Type B pancreatic cell (in vitro differentiated cells): ENCODE measurements around the gene PACSIN2. TPM values are rescaled to one million over a fixed set of nuclear protein-coding genes. Genes with fewer than 3 reads are reported as not detected.

Experiments
- DNase-seq: peaks from one replicate; pipeline ENCODE4 v3.0.0; 2021; ENCODE audit warnings: mixed read lengths; ENCODE audit not compliant: unreplicated experiment; ENCODE audit errors: extremely low spot score
- H3K27ac Mint-ChIP-seq: 2 replicates; pipeline ENCODE4 v1.8.0; 2021; ENCODE audit warnings: mild to moderate bottlenecking, mixed read lengths
- H3K27me3 Mint-ChIP-seq: 2 replicates; pipeline ENCODE4 v1.8.0; 2021; ENCODE audit warnings: mixed read lengths
- H3K36me3 Mint-ChIP-seq: 2 replicates; pipeline ENCODE4 v1.8.0; 2021; ENCODE audit warnings: mixed read lengths
- H3K4me1 Mint-ChIP-seq: one replicate; pipeline ENCODE4 v1.8.0; 2021; ENCODE audit warnings: mixed read lengths; ENCODE audit not compliant: unreplicated experiment
- H3K4me3 Mint-ChIP-seq: 2 replicates; pipeline ENCODE4 v1.8.0; 2021; ENCODE audit warnings: mild to moderate bottlenecking, mixed read lengths
- H3K9me3 Mint-ChIP-seq: 2 replicates; pipeline ENCODE4 v1.8.0; 2021; ENCODE audit warnings: mixed read lengths
- total RNA-seq: library from RNA; stranded (reverse); gene quantifications from 2 replicates; pipeline ENCODE4 v1.2.1, GENCODE V29; 2021; ENCODE audit warnings: low replicate concordance
- TF ChIP-seq, protein P1 (sequence below): fragments of 200-600 bp; sonication (generic); conservative IDR thresholded peaks from 2 replicates; pipeline ENCODE4 v1.5.0; 2021; ENCODE audit warnings: antibody characterized with exemption, mild to moderate bottlenecking

Gene PACSIN2
- total RNA-seq, 1 donor from 2014 or later, result 53.4 TPM

DNA sequence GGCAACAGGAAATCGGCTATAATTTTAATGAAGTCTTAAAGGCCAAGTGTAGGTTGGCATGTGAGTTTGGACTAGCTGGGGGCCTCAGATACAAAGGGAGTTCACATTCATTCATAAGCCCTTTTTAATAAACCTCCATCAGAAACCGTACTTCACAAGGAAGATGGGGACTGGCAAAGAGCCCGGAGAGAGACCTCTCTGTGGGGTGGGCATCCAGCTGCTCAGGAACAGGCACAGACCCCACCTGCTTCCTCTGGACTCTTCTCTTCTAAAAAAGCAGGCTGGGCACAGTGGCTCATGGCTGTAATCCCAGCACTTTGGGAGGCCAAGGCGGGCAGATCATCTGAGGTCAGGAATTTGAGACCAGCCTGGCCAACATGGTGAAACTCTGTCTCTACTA lies 154.0 kb downstream of the PACSIN2 start:
- Mint-ChIP-seq H3K4me1 (peaks cover 15% of the 10 kb centered on the region), H3K4me3 (no peak overlapping the region), H3K9me3 (peaks cover 3% of the 10 kb centered on the region), H3K27ac (no peak overlapping the region), H3K36me3 (peaks cover 8% of the 10 kb centered on the region), H3K27me3 (no peaks in the 10 kb centered on the region)
- no peak for DNase-seq
- TF ChIP-seq, protein P1, sequence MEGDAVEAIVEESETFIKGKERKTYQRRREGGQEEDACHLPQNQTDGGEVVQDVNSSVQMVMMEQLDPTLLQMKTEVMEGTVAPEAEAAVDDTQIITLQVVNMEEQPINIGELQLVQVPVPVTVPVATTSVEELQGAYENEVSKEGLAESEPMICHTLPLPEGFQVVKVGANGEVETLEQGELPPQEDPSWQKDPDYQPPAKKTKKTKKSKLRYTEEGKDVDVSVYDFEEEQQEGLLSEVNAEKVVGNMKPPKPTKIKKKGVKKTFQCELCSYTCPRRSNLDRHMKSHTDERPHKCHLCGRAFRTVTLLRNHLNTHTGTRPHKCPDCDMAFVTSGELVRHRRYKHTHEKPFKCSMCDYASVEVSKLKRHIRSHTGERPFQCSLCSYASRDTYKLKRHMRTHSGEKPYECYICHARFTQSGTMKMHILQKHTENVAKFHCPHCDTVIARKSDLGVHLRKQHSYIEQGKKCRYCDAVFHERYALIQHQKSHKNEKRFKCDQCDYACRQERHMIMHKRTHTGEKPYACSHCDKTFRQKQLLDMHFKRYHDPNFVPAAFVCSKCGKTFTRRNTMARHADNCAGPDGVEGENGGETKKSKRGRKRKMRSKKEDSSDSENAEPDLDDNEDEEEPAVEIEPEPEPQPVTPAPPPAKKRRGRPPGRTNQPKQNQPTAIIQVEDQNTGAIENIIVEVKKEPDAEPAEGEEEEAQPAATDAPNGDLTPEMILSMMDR, result no peak

DNA sequence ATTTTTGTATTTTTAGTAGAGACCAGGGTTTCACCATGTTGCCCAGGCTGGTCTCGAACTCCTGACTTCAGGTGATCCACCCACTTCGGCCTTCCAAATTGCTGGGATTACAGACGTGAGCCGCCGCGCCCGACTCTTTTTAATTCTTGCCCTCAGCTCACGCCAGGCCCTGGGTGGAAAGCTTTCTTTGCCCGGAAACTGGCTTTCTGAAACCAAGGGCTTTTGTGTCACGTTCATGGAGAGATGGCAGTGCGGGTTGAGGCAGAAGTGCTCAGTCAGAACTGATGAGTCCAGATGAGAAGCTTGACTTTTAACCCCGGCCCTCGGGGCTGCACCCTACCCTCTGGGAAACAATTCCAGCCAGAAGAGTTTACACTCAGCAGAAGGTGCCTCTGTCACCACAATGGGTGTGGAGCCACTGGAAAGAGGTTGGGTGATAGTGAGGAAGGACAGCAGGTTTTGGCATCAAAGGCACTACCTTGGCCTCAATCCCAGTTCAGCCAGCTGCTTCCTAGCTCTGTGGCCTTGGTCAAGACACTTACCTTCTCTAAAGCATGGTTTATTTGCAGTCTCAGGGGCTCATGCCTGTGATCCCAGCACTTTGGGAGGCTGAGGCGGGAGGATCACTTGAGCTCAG lies 157.0 kb downstream of the PACSIN2 start:
- TF ChIP-seq, protein P1, result no peak
- Mint-ChIP-seq H3K4me1 (peaks cover 9% of the 10 kb centered on the region), H3K27me3 (no peaks in the 10 kb centered on the region), H3K36me3 (peaks cover 3% of the 10 kb centered on the region), H3K4me3 (peak overlapping the region; percentile 45), H3K9me3 (peaks cover 3% of the 10 kb centered on the region), H3K27ac (no peak overlapping the region)
- DNase-seq, result no peak

DNA sequence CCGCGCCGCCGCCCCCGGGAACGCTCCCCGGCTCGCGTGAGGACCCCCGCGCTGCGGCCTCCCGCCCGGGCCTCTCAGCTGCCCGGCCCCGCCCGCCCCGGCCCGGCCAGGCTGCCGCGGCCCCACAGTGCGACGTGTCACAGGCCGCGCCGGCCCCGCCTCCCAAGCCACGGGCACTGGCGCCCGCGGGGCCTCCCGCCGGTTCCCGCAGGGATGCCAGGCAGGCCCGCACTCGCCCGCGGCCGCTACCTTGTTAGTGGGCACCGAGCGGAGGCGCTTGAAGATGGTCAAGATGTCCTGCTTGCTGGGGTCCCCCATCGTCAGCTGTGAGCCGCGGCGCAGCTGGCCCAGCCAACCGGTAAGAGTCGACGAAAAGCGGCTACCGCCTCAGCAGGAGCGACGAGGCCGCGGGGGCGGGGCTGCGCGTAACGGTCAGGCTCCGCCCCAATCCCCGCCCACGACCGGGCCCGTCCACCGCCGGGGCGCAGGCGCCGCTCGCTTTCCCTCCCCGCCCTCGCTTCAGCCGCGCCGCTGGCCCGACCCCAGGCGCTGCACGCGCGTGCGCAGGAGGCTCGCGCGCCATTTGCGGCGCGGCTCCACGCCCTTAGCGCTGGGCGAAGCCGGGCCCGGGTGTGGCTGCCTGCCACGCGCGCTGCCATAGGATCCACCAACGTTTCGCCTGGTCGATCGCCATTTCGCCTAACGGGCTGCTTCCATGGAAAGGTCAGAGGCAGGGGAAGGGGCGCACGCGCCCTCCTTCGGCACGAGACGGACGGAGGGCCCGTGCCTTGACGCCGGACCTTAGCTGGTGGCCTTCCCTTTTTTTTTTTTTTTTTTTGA lies 157.9 kb downstream of the PACSIN2 start, which contains the start of gene ARFGAP3:
ARFGAP3 (minus strand) TSS at position 409 of the 840 bp plus-strand sequence; CDS start at position 318, 91 bp downstream.
- peaks cover 2% of the 10 kb centered on the region for H3K9me3 Mint-ChIP-seq
- DNase-seq, result peak; percentile 97
- peaks cover 2% of the 10 kb centered on the region for H3K36me3 Mint-ChIP-seq
- peak within 1 kb of the TSS; percentile 93 for H3K4me3 Mint-ChIP-seq
- TF ChIP-seq, protein P1, result no peak
- peaks cover 7% of the 10 kb centered on the region for H3K4me1 Mint-ChIP-seq
- no peaks in the 10 kb centered on the region for H3K27me3 Mint-ChIP-seq
- H3K27ac Mint-ChIP-seq, result peak within 1 kb of the TSS; percentile 94

DNA sequence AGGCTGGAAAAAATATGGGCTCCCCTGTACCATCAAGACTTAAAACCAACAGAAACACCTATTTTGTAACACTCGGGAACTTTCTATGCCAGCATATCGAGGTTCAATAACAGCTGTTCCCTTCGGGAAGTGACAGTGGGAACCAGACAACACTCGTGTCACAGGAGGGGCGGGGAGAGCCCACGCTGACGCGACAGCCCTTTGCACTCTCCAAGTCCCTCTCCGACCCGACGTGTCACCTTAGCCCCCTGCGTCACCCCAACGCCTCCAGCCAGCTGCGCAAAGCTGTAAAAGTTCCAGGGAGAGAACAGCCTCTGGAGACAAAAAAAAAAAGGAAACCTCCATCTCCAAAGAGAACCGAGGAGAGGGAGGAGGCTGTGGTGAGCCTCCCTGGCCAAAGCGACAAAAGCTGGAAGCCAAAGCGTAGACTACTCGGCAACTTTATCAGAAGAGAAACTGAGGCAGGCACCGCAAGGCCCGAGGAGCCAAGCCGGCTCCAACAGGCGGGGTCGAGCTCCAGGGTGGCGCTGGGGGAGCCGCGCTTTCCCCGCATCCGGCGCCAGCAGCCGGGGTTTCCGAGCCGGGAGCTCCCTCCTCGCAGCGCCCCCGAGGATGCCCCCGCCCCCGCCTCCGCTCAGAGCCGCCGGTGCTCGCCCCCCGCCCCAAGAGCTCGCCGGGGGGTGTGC lies 158.6 kb downstream of the PACSIN2 start:
- Mint-ChIP-seq H3K4me1 (peaks cover 5% of the 10 kb centered on the region), H3K36me3 (no peaks in the 10 kb centered on the region), H3K27ac (peak overlapping the region; percentile 94), H3K9me3 (no peaks in the 10 kb centered on the region), H3K4me3 (peak overlapping the region; percentile 93), H3K27me3 (no peaks in the 10 kb centered on the region)
- TF ChIP-seq, protein P1, result no peak
- no peak for DNase-seq

DNA sequence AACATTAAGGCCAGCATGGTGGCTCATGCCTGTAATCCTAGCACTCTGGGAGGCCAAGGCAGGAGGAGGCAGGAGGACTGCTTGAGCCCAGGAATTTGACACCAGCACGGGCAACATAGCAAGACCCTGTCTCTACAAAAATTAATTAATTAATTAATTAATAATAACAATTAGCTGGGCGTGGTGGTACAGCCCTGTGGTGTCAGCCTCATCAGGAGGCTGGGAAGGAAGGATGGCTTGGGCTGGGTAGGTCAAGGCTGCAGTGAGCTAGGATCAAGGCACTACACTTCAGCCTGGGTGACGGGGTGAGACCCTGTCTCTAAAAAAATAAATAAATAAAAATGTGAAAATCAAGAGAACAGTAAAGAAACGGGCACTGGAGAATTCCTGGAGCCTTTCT lies 159.2 kb downstream of the PACSIN2 start:
- peak overlapping the region; percentile 93 for H3K4me3 Mint-ChIP-seq

More for the DNA sequence above, 159.2 kb downstream of the PACSIN2 start:
- Mint-ChIP-seq H3K4me1 (peaks cover 5% of the 10 kb centered on the region), H3K9me3 (no peaks in the 10 kb centered on the region), H3K27me3 (no peaks in the 10 kb centered on the region), H3K36me3 (no peaks in the 10 kb centered on the region), H3K27ac (peak overlapping the region; percentile 94)
- TF ChIP-seq, protein P1, result no peak
- DNase-seq, result no peak
